HuH-7 (cell line): ENCODE measurements around the gene EYS.
A peak's percentile ranks its signal among the peaks of the same experiment; 100 is the strongest.
"Not testable (repeated sequence)": the region's sequence is repeated elsewhere in the genome, so short reads cannot be mapped to it uniquely, and the experiment has no call there.

ENCODE experiments used
- DNase-seq: peaks from one replicate; pipeline ENCODE4 v3.0.0; 2011; ENCODE audit warnings: low spot score

EYS gene

DNA sequence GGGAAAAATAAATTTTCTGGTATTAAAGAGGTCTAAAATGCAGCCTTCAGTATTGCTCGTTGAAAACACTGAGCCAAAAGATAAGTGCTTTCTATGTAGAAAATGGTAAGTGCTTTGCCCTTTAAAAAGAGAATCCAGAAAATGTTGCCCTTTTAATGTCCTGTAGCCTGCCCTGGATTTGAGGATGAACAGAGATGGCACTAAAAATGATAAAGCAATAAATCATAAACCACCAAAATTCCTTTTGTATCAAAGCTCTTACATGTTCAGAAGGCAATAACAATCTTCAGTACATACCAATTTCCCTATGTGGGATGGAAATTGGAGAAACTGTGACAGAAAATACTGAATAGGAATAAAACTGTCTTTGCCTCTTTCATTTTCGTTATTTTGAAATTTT is 1665.7 kb downstream of the EYS start:
- DNase-seq = no peak

DNA sequence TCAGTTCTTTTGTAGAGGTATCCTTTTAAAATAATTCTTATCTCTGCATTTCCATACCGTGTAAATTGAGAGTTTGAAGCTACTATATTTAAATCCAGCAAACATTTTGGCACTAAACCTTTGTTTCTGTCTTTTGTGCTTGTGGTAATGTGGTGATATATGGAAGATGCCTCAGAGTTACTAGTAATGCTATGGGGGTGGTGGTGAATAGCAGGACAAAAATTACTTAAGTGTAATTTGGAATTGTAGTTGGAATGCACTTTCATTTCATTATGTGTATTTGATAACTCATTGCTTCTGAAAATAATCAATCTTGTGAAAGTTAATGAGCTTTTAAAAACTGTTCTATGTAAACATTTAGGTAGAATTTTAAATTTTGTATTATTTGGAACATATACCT is 1666.9 kb downstream of the EYS start:
- no peak for DNase-seq

DNA sequence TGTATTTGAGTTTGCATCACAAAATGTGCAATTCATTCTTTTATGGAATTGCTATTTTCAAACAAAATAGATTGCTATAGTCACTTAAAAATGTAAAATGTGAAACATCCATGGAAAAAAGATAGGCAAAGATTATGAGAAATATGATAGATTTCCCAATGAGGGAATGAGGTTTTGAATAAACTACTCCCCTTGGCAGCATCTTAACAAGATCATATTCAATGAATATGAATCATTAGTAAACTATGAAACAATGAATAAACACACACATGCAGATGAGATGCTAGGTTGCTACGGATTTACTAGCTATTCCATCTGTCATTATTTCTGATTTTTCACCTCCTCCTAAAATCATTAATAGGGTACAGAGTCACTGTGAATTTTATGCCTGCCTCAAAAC is 1669.6 kb downstream of the EYS start:
- DNase-seq = no peak

DNA sequence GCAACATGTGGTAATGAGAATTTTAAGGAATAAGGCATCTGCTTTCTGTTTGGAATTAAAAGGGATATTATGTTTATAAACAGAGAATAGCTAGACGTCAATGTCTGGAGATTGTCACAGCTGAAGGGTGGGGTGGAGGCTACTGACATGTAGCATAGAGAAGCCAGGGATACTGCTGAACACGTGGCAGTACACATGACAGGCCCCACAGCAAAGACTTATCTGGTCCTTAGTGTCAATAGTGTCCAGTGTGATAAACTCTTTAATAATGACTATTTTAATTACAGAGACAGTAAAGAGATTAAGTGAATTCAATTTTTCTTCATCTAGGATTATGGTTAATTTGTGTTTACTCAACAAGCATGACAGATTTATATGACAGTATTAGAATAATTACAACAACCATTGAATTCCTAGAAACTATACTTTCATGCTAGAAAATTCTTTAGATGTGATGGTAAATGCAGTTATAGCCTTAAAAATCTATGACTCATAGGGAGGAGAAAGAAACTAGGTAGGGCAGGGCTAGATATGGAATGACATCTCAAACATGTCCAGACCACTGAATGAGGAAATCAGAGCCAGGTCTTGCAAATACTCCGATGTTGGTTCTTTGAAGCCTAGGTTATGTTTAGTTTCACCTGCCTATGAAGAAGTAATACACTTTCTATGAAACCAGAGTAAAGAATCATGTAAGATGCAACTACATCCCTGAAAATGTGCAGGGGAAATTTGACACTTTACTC is 1671.9 kb downstream of the EYS start:
- DNase-seq = no peak

DNA sequence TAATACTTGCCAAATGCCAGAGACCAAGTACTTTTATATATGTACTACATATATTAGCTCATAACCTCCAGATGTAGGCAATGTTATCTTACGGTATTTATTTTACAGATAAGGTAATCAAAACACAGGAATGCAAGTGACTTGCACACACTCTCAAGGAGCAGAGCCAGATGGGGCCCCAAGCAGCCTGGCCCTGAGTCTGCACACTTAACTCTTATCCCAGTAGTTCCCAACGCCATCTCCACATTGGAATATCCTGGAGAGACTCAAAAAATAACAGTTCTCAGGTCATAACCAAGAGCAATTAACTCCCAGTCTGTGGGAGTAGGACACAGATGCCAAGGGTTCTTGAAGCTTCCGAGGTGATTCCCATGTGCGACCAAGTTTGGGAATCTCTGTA is 1672.7 kb downstream of the EYS start:
- no peak for DNase-seq

DNA sequence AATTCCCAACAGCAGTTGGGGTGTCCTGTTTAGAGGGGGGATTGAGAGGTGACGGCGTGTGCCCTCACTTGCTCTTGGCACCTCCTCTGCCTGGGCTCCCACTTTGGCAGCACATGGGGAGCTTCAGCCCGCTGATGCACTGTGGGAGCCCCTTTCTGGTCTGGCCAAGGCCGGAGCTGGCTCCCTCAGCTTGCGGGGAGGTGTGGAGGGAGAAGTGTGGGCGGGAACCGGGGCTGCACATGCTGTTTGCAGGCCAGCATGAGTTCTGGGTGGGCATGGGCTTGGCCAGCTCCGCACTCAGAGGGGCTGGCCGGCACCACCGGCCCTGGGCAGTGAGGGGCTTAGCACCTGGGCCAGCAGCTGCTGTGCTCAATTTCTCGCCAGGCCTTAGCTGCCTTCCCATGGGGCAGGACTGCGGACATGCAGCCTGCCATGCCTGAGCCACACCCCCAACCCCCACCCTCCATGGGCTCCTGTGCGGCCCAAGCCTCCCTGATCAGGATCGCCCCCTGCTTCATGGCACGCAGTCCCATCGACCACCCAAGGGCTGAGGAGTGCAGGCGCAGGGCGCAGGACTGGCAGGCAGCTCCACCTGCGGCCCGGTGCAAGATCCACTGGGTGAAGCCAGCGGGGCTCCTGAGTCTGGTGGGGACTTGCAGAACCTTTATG is 1675.9 kb downstream of the EYS start:
- DNase-seq = not testable (repeated sequence)

DNA sequence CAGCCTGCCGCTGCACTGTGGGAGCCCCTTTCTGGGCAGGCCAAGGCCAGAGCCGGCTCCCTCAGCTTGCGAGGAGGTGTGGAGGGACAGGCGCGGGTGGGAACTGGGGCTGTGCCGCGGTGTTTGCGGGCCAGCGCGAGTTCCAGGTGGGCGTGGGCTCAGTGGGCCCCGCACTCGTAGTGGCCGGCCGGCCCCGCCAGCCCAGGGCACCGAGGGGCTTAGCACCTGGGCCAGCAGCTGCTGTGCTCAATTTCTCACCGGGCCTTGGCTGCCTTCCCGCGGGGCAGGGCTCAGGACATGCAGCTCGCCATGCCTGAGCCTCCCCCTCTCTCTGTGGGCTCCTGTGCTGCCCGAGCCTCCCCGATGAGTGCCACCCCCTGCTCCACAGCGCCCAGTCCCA is 1683.3 kb downstream of the EYS start:
- no peak for DNase-seq

DNA sequence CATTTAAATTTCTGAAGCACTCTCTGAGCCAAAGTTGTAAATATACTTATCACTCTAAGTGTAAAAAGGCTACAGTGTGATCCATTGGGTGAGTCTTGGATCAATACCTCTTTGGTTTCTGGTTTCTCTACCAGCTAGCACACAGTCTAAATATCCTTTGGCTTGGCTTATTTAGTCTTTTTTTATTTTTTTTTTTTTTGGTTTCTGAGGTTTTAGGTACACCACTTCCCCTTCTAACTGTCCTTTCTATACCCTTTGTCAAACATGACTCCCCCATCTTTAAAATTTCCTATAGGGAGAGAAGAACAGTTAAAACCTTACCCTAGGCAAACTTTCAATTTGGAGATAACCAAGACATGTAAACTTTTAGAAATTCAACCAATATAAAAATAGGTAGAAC is 1692.4 kb downstream of the EYS start:
- no peak for DNase-seq

DNA sequence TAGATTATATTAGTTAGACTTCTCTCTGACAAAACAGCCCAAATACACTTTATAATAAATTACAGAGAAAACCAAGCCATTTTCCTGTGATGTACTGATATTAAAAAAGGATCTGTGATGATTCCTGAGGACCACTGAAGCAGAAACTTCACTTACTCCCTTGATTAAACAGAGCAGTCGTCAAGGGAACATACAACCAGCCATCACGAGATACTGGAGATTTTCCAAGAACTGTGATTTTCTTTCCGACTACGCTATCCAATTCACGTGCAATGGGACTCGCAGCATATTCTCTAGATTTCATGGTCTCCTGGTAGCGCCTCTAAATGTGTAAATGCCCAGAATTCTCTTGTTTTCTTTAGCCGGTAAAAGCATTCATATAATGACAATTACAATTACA is 1694.0 kb downstream of the EYS start:
- no peak for DNase-seq

DNA sequence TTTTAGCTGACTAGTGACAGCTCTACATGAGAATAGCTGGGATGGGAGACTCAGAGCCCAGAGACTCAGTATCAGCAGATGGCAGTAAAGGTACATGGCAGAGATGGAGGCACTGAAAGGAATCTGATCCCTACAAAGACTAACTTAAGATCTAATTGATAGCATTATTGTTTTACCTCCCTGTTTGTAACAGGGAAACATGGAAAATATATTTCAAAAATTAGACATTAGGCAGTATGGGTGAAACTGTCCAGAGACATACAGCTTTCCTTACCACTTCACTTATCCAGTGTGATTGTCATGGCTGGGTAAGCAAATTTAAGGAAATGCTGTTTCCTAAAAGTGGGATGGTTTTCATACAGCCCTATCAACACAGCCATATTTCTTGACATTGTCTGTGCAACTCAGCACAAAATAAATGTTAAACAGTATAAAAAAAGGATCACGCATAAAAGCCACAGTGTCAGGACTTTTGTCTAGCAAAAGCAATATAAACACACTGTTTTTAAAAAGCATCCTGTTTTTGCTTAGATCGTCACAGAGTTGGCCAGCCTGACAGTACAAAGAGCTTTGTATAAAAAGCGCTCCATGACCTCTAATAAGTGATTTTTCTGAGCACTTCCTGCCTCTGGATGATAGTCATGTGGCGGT is 1694.5 kb downstream of the EYS start:
- DNase-seq = peak; percentile 63

DNA sequence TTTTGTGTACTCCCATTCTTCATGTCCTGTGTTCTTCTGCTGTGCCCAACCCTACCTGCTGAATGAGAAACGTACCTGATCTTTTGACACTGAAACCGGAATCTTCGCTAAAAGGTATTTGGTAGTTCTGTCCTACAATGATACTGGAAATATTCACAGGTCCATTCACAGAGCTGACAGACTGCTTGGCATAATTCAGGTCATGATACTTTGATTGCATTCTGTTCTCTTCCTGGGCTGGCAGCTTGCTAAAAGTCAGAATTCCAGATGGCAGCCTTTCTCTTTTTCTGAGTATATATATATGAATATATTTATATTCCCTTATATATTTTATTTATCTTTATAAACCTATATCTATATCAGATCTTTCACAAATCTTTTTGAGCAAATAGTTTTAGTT is 1696.4 kb downstream of the EYS start:
- no peak for DNase-seq

DNA sequence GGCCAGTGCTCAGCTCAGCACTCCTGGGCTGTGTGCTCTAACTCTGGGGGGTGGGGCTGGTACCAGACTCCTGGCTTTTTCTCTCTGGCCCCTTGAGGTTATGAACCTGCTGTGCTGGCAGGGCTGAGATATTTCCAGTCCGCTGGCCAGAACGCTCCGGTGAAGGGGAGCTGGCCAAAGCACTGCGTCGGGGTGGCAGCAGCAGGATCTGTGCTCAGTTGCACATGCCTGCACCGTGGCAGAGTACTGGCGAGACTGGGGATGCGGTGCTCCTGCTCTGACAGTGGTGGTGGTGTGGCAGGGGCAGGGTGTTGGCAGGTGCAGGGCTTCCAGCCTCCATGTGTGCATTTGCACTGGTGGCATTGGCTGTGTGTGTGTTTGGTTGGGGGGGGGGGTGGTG is 1697.0 kb downstream of the EYS start:
- DNase-seq = no peak

DNA sequence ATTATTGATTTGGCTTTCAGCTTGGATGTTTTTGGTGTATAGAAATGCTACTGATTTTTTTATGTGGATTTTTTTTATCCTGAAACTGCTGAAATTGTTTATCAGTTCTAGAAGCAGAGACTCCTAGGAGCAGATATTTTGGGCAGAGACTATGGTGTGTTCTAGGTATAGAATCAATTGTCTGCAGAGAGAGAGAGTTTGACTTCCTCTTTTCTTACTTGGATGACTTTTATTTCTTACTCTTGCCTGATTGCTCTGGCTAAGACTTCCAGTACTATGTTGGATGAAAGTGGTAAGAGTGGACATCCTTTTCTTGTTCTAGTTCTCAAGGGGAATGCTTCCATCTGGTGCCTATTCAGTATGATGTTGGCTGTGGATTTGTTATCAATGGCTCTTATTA is 1700.8 kb downstream of the EYS start:
- no peak for DNase-seq

DNA sequence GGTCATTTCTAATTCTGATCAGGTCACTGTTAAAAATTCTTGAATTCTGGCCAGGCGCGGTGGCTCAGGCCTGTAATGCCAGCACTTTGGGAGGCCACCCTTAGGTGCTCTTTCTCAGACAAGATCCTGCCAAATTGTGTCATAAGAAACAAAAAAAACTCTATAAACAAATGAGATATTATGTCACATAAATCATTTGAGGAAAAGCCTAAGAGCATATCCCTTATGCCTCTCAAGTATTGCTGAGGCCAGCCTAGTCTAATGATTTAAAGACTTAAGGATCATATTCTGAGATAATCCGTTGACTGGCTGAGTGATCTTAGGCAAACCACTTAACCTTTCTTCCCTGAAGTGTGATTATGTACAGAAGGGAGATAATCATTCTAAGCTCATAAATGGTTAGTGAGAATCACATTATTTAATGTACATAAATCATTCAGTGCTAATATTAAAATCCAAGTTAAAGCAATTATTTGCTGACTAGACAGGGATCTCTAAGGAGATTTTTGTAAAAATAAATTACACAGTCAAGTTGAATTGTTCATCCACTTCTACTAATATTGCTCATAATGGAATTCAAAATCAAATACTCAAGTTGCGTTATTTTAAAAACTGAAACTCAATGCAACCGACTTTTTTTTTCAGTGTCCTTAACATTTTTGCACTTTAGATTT is 1706.1 kb downstream of the EYS start:
- no peak for DNase-seq

DNA sequence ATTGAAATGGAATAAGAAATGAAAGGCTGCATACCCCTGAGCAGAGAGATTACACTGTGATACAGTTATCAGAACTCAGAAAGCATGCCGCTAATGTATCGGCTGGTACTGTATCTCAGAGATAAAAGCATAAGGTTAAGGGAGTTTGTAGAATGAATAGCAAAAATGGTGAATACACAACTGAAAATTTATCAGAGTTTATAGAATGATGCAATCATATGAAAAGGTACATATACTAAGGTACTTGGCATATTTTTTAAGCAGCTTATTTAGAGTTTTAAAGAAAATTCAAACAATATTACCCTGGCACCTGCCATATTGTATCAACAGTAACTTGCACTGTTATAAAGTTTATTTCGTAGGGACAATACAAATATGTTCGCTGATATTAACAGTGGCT is 1707.4 kb downstream of the EYS start:
- DNase-seq = no peak

DNA sequence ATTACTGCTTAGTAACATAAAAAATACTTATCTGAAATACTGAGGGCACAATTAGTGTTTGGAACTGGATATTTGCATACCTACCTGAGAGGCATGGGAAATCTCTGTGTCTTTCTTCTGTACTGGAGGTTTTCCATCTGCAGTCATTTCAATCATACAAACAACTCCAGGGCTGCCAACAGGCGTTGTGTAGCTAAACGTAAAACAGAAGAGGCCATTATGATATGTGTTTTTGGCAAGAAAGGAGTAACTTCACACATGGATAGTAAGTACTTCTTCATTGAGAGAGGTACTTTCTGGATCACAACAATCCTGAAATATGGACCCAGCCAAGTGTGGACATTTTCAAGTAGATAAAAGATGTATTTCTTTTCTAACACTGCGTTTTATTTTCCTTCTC is 1708.0 kb downstream of the EYS start:
- no peak for DNase-seq

DNA sequence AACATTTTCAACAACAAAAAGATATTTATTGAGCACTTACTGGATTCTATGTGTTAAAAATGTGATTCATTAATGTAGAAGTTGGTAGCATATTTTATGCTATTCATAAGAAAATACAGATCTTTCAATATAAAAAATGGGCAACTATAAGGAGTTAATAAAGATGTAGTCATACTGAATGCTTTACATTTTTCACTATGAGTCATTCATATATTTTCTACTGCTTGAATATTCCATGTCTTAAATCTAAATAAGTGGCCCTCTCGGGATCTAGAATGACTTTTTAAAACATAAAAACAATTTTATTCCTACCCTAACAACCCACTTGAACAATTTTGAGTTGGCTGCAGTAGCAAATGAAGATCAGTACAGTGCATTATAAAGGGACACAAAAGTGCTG is 1709.3 kb downstream of the EYS start:
- DNase-seq = no peak

DNA sequence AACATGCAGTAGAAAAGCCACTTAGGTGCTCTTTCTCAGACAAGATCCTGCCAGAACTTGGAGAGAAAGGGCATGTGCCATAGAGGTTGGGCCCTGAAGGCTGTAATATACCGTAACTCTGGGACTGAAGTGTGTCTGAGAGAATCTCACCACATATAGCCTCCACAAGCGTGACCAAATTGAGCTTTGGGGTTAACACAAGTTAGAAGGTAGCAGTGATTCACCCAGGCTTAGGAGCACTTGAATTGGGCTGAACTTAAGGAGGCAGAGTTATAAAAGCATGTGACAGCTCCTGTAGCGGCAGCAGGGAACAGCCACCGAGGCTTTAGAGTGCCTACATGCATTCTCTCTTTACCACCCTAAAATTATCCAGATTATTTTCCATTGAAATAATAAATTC is 1709.8 kb downstream of the EYS start:
- DNase-seq = no peak

DNA sequence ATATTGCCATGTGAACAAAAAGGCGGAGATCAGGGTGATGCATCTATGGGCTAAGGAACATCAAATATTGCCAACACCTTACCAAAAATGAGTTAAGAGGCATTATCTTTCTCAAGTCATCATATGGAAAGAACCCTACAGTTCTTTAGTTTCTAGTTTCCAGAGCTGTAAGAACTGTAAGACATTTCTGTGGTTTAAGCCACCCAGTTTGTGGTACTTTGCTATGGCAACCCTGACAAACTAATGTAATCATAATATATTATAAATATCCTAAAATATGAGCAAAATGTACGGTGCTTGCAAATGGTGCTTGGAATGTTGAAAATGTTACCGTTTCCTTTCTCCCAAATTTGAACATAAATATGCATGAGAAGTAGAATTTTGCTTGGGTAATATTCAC is 1721.8 kb downstream of the EYS start:
- DNase-seq = no peak

DNA sequence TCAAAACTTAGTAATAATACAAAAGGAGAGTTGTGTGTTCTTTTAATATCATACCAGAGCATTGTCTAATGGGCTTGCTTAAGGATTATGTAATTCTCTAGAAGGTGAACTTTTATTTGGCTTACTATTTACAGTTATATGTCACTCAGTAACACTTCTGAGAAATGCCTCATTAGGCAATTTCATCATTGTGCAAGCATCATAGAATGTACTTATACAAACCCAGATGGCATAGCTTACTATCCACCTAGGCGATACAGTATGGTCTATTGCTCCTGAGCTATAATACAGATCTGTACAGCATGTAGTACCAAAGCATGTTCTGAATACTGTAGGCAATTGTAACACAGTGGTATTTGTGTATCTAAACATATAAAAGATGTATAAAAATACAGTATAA is 1731.3 kb downstream of the EYS start:
- DNase-seq = no peak

DNA sequence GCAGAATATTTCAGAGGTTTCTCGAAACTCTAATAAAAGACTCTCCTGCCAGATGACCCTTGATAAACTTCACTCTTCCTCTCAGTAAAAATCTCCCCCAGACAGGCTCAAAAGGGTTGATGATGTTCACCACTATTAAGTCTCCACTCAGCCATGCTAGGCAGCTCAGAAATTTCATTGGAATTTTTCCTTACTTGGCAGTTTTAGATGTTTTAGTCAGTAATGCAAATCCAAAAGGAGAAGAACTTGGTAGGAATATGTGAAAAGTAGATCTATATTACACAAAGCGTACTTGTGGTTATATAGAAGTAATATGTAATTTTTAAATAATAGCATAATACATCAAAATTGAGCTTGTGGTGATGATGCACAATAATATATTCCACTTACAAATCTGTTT is 1738.4 kb downstream of the EYS start:
- no peak for DNase-seq

DNA sequence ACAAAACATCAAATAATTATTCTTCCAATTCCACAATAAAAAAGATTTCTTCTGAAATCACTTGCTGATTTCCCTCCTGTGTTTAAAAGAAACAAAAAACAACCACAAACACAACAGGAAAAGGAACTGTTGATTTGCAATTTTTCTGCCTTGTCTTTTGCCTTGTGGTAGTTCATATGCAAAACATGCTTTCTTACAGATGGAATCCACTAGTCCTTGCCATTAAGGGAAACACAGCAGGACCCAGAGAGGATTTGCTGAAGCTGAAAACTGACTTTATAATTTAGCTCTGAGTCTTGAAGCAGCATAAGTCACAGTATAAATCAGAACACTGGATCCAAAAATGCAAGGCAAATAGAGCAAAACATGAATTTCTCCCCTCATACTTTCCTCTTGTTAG is 1742.7 kb downstream of the EYS start:
- DNase-seq = no peak

DNA sequence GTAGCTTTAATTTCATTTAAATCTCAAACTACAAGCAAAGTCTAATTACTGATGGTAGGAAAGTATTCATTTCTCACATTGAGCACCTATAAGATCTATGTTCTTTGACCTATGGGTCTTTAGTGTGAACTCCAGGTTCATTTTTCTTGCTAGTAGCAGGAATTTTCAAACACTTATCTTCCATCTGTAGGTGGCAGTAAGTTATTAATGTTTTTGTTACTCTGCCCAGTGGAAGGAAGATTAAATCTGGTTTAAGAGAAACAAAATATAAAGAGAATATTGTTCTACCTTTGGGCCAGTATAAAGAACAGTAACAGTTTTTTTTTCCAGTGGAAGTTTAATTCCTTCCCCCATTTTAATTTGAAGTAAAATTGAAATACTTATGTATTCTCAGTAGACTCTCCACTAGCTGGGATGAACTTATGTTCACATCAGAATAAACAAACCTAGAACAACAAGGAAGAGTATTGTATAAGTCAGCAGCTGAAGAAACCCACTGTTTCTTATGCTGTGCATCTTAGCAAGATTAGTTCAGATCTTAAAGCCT is 1743.2 kb downstream of the EYS start:
- no peak for DNase-seq
